WTC11 (cell line): ENCODE data around the gene U2SURP. TPM values are rescaled to one million over a fixed set of nuclear protein-coding genes. Genes with fewer than 3 reads are reported as not detected.

Experiments used
- ATAC-seq: fragments of 200-7000 bp; cut with Tn5 transposase; 2 replicates; pipeline ENCODE4 v1.10.0; 2021; ENCODE audit warnings: mild to moderate bottlenecking, moderate library complexity
- CTCF ChIA-PET: fragments of 300-600 bp; sonication (Branson Sonifier 250); formaldehyde crosslinking; loops from one replicate; lab custom pipeline; 2021; ENCODE audit warnings: antibody characterized with exemption; lab: Charles Lee
- POLR2A ChIA-PET: fragments of 350-600 bp; sonication (Branson Sonifier 250); formaldehyde crosslinking; loops from one replicate; lab custom pipeline; 2021; ENCODE audit warnings: antibody characterized with exemption; lab: Charles Lee
- DNase-seq: peaks from one replicate; pipeline ENCODE4 v3.0.0; 2021; ENCODE audit warnings: low spot score
- H3K27ac Mint-ChIP-seq: 2 replicates; pipeline ENCODE4 v1.8.0; 2021; ENCODE audit warnings: mixed read lengths
- H3K27me3 Mint-ChIP-seq: 2 replicates; pipeline ENCODE4 v1.8.0; 2021; ENCODE audit warnings: low read depth, mild to moderate bottlenecking, moderate library complexity, mixed read lengths
- H3K36me3 Mint-ChIP-seq: 2 replicates; pipeline ENCODE4 v1.8.0; 2021; ENCODE audit warnings: mixed read lengths
- H3K4me1 Mint-ChIP-seq: 2 replicates; pipeline ENCODE4 v1.8.0; 2022; ENCODE audit warnings: mixed read lengths
- H3K4me3 Mint-ChIP-seq: 2 replicates; pipeline ENCODE4 v1.8.0; 2021; ENCODE audit warnings: mild to moderate bottlenecking, moderate library complexity, mixed read lengths
- H3K9me3 Mint-ChIP-seq: 2 replicates; pipeline ENCODE4 v1.8.0; 2021; ENCODE audit warnings: mixed read lengths
- AFF4 ChIP-seq: sonication (generic); formaldehyde crosslinking; IDR thresholded peaks from 2 replicates; pipeline ENCODE4 v1.8.1; 2023; ENCODE audit warnings: mild to moderate bottlenecking, missing genetic modification reagents, borderline replicate concordance
- ATF1 ChIP-seq: sonication (generic); formaldehyde crosslinking; IDR thresholded peaks from 2 replicates; pipeline ENCODE4 v1.8.1; 2023; ENCODE audit warnings: mild to moderate bottlenecking, moderate library complexity, missing genetic modification reagents
- CBFB ChIP-seq: sonication (generic); formaldehyde crosslinking; IDR thresholded peaks from 2 replicates; pipeline ENCODE4 v1.8.1; 2022; ENCODE audit warnings: mild to moderate bottlenecking, low read depth, missing genetic modification reagents
- CREB1 ChIP-seq: sonication (generic); formaldehyde crosslinking; IDR thresholded peaks from 2 replicates; pipeline ENCODE4 v1.8.0; 2023; ENCODE audit warnings: mild to moderate bottlenecking, missing genetic modification reagents
- CREM ChIP-seq: sonication (generic); formaldehyde crosslinking; IDR thresholded peaks from 2 replicates; pipeline ENCODE4 v1.8.1; 2022; ENCODE audit warnings: mild to moderate bottlenecking, missing genetic modification reagents, moderate library complexity
- EMX1 ChIP-seq: fragments of 250-450 bp; sonication (Bioruptor Pico); IDR thresholded peaks from 2 replicates; pipeline ENCODE4 v1.8.0; 2021; ENCODE audit warnings: mild to moderate bottlenecking
- ESRRA ChIP-seq: sonication (generic); formaldehyde crosslinking; IDR thresholded peaks from 2 replicates; pipeline ENCODE4 v1.8.1; 2022; ENCODE audit warnings: mild to moderate bottlenecking, missing genetic modification reagents, borderline replicate concordance
- FOXK1 ChIP-seq: sonication (generic); formaldehyde crosslinking; IDR thresholded peaks from 2 replicates; pipeline ENCODE4 v1.8.0; 2022; ENCODE audit warnings: mild to moderate bottlenecking, moderate library complexity, missing genetic modification reagents
- JUN ChIP-seq: sonication (generic); formaldehyde crosslinking; IDR thresholded peaks from 2 replicates; pipeline ENCODE4 v1.8.0; 2023; ENCODE audit warnings: mild to moderate bottlenecking, missing genetic modification reagents
- KAT7 ChIP-seq: sonication (generic); formaldehyde crosslinking; IDR thresholded peaks from 2 replicates; pipeline ENCODE4 v1.8.1; 2023; ENCODE audit warnings: missing genetic modification reagents, mild to moderate bottlenecking, borderline replicate concordance
- PRDM15 ChIP-seq: sonication (generic); formaldehyde crosslinking; IDR thresholded peaks from 2 replicates; pipeline ENCODE4 v1.8.0; 2022; ENCODE audit warnings: missing genetic modification reagents
- TEAD1 ChIP-seq: sonication (generic); formaldehyde crosslinking; IDR thresholded peaks from 2 replicates; pipeline ENCODE4 v1.8.0; 2022; ENCODE audit warnings: mild to moderate bottlenecking, missing genetic modification reagents
- ZNF121 ChIP-seq: sonication (generic); formaldehyde crosslinking; IDR thresholded peaks from 2 replicates; pipeline ENCODE4 v1.8.0; 2023; ENCODE audit warnings: missing genetic modification reagents
- ZNF219 ChIP-seq: sonication (generic); formaldehyde crosslinking; IDR thresholded peaks from 2 replicates; pipeline ENCODE4 v1.8.0; 2023; ENCODE audit warnings: missing genetic modification reagents, mild to moderate bottlenecking, borderline replicate concordance
- ZNF232 ChIP-seq: sonication (generic); formaldehyde crosslinking; IDR thresholded peaks from 2 replicates; pipeline ENCODE4 v1.8.0; 2022; ENCODE audit warnings: mild to moderate bottlenecking, missing genetic modification reagents
- ZNF317 ChIP-seq: sonication (generic); formaldehyde crosslinking; IDR thresholded peaks from 2 replicates; pipeline ENCODE4 v1.8.1; 2023; ENCODE audit warnings: low read depth, mild to moderate bottlenecking, moderate library complexity, missing genetic modification reagents, borderline replicate concordance
- total RNA-seq: library from RNA; stranded (reverse); gene quantifications from 3 replicates; pipeline ENCODE4 v1.2.3, GENCODE V29; 2021
- TF ChIP-seq, protein P1 (sequence below): sonication (generic); formaldehyde crosslinking; conservative IDR thresholded peaks from 2 replicates; pipeline ENCODE4 v1.8.1; 2022; ENCODE audit warnings: mild to moderate bottlenecking, missing genetic modification reagents
- TF ChIP-seq, protein P2 (sequence below): sonication (generic); formaldehyde crosslinking; IDR thresholded peaks from 2 replicates; pipeline ENCODE4 v1.8.0; 2023; ENCODE audit warnings: missing genetic modification reagents, mild to moderate bottlenecking, borderline replicate concordance
- TF ChIP-seq, protein P3 (sequence below): sonication (generic); formaldehyde crosslinking; IDR thresholded peaks from 2 replicates; pipeline ENCODE4 v1.8.1; 2022; ENCODE audit warnings: mild to moderate bottlenecking, moderate library complexity, missing genetic modification reagents

The U2SURP gene
- total RNA-seq, 1 experiment from 2014 or later, result 133 TPM

DNA sequence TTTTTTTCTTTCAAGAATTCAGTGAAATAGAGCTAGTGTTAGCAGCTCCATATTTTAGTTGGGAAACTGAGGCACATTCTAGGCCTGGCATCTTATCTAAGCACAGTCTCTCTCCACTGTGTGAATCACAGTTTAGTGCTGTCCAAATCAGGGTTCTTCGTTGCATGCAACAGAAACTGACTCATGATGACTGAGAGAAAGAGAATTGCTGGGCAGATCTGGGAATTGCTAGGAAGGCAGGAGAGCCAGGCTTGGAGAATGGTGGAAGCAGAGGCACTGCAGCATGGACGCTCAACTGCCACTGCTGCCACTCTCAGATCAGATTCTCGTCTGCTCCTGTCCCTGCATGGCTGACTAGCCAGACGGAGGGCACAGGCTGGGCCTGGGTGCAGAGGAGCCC is 77.5 kb downstream of the U2SURP start:
- H3K36me3 Mint-ChIP-seq, result 0 out of 2 replicates have a peak, but pooled peaks cover 2% of the 10 kb centered on the region
- H3K27me3 Mint-ChIP-seq, result no peaks in the 10 kb centered on the region
- TF ChIP-seq, protein P1, sequence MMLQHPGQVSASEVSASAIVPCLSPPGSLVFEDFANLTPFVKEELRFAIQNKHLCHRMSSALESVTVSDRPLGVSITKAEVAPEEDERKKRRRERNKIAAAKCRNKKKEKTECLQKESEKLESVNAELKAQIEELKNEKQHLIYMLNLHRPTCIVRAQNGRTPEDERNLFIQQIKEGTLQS (CRISPR knock-in tag), result no peak
- no peak for TF ChIP-seq JUN (CRISPR knock-in tag)
- no peak for TF ChIP-seq KAT7 (CRISPR knock-in tag)
- TF ChIP-seq ZNF232 (CRISPR knock-in tag), result no peak
- TF ChIP-seq CREB1 (CRISPR knock-in tag), result no peak
- no peak for TF ChIP-seq ZNF219 (CRISPR knock-in tag)
- no peak for TF ChIP-seq FOXK1 (CRISPR knock-in tag)
- no peak for TF ChIP-seq EMX1
- TF ChIP-seq, protein P2, sequence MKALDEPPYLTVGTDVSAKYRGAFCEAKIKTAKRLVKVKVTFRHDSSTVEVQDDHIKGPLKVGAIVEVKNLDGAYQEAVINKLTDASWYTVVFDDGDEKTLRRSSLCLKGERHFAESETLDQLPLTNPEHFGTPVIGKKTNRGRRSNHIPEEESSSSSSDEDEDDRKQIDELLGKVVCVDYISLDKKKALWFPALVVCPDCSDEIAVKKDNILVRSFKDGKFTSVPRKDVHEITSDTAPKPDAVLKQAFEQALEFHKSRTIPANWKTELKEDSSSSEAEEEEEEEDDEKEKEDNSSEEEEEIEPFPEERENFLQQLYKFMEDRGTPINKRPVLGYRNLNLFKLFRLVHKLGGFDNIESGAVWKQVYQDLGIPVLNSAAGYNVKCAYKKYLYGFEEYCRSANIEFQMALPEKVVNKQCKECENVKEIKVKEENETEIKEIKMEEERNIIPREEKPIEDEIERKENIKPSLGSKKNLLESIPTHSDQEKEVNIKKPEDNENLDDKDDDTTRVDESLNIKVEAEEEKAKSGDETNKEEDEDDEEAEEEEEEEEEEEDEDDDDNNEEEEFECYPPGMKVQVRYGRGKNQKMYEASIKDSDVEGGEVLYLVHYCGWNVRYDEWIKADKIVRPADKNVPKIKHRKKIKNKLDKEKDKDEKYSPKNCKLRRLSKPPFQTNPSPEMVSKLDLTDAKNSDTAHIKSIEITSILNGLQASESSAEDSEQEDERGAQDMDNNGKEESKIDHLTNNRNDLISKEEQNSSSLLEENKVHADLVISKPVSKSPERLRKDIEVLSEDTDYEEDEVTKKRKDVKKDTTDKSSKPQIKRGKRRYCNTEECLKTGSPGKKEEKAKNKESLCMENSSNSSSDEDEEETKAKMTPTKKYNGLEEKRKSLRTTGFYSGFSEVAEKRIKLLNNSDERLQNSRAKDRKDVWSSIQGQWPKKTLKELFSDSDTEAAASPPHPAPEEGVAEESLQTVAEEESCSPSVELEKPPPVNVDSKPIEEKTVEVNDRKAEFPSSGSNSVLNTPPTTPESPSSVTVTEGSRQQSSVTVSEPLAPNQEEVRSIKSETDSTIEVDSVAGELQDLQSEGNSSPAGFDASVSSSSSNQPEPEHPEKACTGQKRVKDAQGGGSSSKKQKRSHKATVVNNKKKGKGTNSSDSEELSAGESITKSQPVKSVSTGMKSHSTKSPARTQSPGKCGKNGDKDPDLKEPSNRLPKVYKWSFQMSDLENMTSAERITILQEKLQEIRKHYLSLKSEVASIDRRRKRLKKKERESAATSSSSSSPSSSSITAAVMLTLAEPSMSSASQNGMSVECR (CRISPR knock-in tag), result no peak
- no peak for TF ChIP-seq ATF1 (CRISPR knock-in tag)
- no peak for TF ChIP-seq CBFB (CRISPR knock-in tag)
- TF ChIP-seq AFF4 (CRISPR knock-in tag), result no peak
- no peak for TF ChIP-seq ZNF317 (CRISPR knock-in tag)
- no peak for TF ChIP-seq ESRRA (CRISPR knock-in tag)
- TF ChIP-seq PRDM15 (CRISPR knock-in tag), result no peak
- TF ChIP-seq TEAD1 (CRISPR knock-in tag), result no peak
- no peak for TF ChIP-seq ZNF121 (CRISPR knock-in tag)
- TF ChIP-seq, protein P3, sequence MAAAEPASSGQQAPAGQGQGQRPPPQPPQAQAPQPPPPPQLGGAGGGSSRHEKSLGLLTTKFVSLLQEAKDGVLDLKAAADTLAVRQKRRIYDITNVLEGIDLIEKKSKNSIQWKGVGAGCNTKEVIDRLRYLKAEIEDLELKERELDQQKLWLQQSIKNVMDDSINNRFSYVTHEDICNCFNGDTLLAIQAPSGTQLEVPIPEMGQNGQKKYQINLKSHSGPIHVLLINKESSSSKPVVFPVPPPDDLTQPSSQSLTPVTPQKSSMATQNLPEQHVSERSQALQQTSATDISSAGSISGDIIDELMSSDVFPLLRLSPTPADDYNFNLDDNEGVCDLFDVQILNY (CRISPR knock-in tag), result no peak
- TF ChIP-seq CREM (CRISPR knock-in tag), result no peak
- TF ChIP-seq, all 79 proteins: peak for 0
- Mint-ChIP-seq H3K4me1 (peaks cover 9% of the 10 kb centered on the region), H3K27ac (no peak overlapping the region), H3K9me3 (0 out of 2 replicates have a peak, but pooled peaks cover 4% of the 10 kb centered on the region), H3K4me3 (no peak overlapping the region)
- no peak for ATAC-seq
- CTCF ChIA-PET, result no interaction called here
- POLR2A ChIA-PET, result no interaction called here
- no peak for DNase-seq
